Activated CD4-positive, alpha-beta T cell treated with anti-CD3 and anti-CD28 coated beads, Interleukin-2, amount 50 U/mL, for 1 hour (primary cell): ENCODE measurements around the gene UBXN10.
"Not testable (repeated sequence)": the region's sequence is repeated elsewhere in the genome, so short reads cannot be mapped to it uniquely, and the experiment has no call there.

Experiments used
- DNase-seq: peaks from one replicate; pipeline ENCODE4 v3.0.0-alpha.2; 2020

The UBXN10 gene

GRCh38 chr1:20210736-20211460 lies 25.0 kb downstream of the UBXN10 start:
- DNase-seq, result no peak

GRCh38 chr1:20211511-20211931 lies 25.6 kb downstream of the UBXN10 start:
- no peak for DNase-seq

- DNase-seq, result no peak
Observed at GRCh38 chr1:20212085-20212684, 26.3 kb downstream of the UBXN10 start.

GRCh38 chr1:20212685-20213331 lies 26.9 kb downstream of the UBXN10 start:
- DNase-seq, result peak; percentile 48

GRCh38 chr1:20215716-20216115 lies 29.8 kb downstream of the UBXN10 start:
- DNase-seq, result no peak

GRCh38 chr1:20216574-20216973 lies 30.7 kb downstream of the UBXN10 start:
- DNase-seq, result no peak

GRCh38 chr1:20219053-20219452 lies 33.2 kb downstream of the UBXN10 start:
- not testable (repeated sequence) for DNase-seq

GRCh38 chr1:20220036-20220435 lies 34.1 kb downstream of the UBXN10 start:
- DNase-seq, result no peak

GRCh38 chr1:20223106-20223505 lies 37.2 kb downstream of the UBXN10 start:
- no peak for DNase-seq

- DNase-seq, result no peak
Observed at GRCh38 chr1:20223551-20224419, 37.9 kb downstream of the UBXN10 start.

- no peak for DNase-seq
Observed at GRCh38 chr1:20224546-20224945, 38.6 kb downstream of the UBXN10 start.

GRCh38 chr1:20227704-20228103 lies 41.8 kb downstream of the UBXN10 start:
- no peak for DNase-seq

- no peak for DNase-seq
Observed at GRCh38 chr1:20228314-20228825, 42.5 kb downstream of the UBXN10 start.

- DNase-seq, result no peak
Observed at GRCh38 chr1:20229171-20229570, 43.3 kb downstream of the UBXN10 start.

GRCh38 chr1:20232564-20232963 lies 46.7 kb downstream of the UBXN10 start:
- not testable (repeated sequence) for DNase-seq

- DNase-seq, result no peak
Observed at GRCh38 chr1:20233394-20233793, 47.5 kb downstream of the UBXN10 start.

GRCh38 chr1:20233866-20234265 lies 48.0 kb downstream of the UBXN10 start:
- no peak for DNase-seq

- DNase-seq, result no peak
Observed at GRCh38 chr1:20234788-20235535, 49.1 kb downstream of the UBXN10 start.

- no peak for DNase-seq
Observed at GRCh38 chr1:20237646-20238045, 51.8 kb downstream of the UBXN10 start.

- DNase-seq, result no peak
Observed at GRCh38 chr1:20240012-20240411, 54.1 kb downstream of the UBXN10 start.

GRCh38 chr1:20242890-20243479 lies 57.1 kb downstream of the UBXN10 start:
- no peak for DNase-seq
